ENCODE results near the gene KEAP1. TPM values are rescaled to one million over a fixed set of nuclear protein-coding genes. Genes with fewer than 3 reads are reported as not detected.
A peak's percentile ranks its signal among the peaks of the same experiment; 100 is the strongest.

Gene KEAP1
- total and polyA plus RNA-seq, 2 of the 13 experiments (the other 11 are each of a cell fraction or from before 2014, with no cell fraction given), result 56.7 to 72.9 TPM

DNA sequence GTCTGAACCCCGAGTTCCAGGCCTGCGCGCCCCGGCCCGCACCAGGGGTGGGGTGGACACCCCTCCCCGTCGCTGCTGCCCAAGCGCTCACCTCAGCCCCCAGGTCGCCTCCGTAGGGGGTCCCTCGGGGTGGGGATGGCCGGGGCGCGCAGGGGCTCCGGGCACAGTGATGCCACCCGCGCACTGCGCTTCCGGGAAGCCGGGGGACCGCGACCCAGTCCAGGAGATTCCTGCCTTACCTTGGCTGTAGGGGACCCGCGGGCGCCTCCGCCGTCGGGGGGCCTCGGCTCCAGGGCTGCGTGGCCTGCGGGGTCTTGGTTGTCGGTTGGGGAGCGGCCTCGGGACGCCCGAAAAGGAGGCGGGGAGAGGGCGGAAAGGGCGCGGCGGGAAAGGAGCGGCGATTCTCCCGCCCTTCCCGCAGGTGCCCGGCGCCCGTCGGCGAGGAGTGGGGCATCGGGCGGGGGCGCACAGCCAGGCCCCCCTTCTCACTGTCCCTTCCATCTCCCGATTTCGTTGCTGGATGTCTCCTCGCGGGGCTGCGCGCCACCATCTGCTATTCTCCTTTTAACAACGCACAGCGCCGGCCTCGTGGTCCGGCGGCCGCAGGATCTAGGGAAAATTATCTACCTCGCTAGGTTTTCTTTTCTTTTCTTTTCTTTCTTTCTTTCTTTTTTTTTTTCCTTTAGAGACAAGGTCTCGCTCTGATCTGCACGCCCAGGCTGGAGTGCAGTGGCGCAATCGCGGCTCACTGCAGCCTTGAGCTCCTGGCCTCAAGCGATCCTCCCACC is at the start of gene KEAP1 (continued):
- no peak; the same call in 1 of the 2 replicates for TF ChIP-seq ZXDC (CRISPR knock-in tag; IDR thresholded peaks at IDR 0.05)
- TF ChIP-seq ZNF17 (CRISPR knock-in tag; IDR thresholded peaks at IDR 0.05), result no peak
- TF ChIP-seq MAF1 (CRISPR knock-in tag; IDR thresholded peaks at IDR 0.05; ENCODE audit: borderline replicate concordance), result peak; percentile 63; the same call in 1 of the 2 replicates
- TF ChIP-seq ZNF407 (CRISPR knock-in tag; IDR thresholded peaks at IDR 0.05; ENCODE audit: not compliant biosample characterization), result peak; percentile 85
- 0 out of 2 replicates have a peak, but pooled peaks have one; percentile 49 for TF ChIP-seq GTF3A (CRISPR knock-in tag; conservative IDR thresholded peaks at IDR 0.05)
- TF ChIP-seq, protein P1, sequence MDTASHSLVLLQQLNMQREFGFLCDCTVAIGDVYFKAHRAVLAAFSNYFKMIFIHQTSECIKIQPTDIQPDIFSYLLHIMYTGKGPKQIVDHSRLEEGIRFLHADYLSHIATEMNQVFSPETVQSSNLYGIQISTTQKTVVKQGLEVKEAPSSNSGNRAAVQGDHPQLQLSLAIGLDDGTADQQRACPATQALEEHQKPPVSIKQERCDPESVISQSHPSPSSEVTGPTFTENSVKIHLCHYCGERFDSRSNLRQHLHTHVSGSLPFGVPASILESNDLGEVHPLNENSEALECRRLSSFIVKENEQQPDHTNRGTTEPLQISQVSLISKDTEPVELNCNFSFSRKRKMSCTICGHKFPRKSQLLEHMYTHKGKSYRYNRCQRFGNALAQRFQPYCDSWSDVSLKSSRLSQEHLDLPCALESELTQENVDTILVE (CRISPR knock-in tag; IDR thresholded peaks at IDR 0.05), result no peak
- no peak for TF ChIP-seq NR2F2 (IDR thresholded peaks at IDR 0.05; ENCODE audit: borderline replicate concordance, low read depth)
- no peak; the same call in 1 of the 2 replicates for TF ChIP-seq HNF1B (CRISPR knock-in tag; IDR thresholded peaks at IDR 0.05)
- TF ChIP-seq ZNF205 (CRISPR knock-in tag; IDR thresholded peaks at IDR 0.05), result no peak; the same call in 1 of the 2 replicates
- no peak for TF ChIP-seq FOXM1 (CRISPR knock-in tag; IDR thresholded peaks at IDR 0.05)
- no peak for TF ChIP-seq KDM3A (CRISPR knock-in tag; IDR thresholded peaks at IDR 0.05; ENCODE audit: low read depth)
- TF ChIP-seq HOXD1 (CRISPR knock-in tag; IDR thresholded peaks at IDR 0.05), result peak; percentile 56; the same call in 1 of the 2 replicates
- TF ChIP-seq DR1 (CRISPR knock-in tag; IDR thresholded peaks at IDR 0.05), result peak; percentile 56
- no peak for TF ChIP-seq ZNF615 (CRISPR knock-in tag; IDR thresholded peaks at IDR 0.05; ENCODE audit: borderline replicate concordance)

Data from HepG2 (cell line).